Measurements from ENCODE around the gene ZRANB3.
"Not testable (repeated sequence)": the region's sequence is repeated elsewhere in the genome, so short reads cannot be mapped to it uniquely, and the experiment has no call there.

Gene ZRANB3

DNA sequence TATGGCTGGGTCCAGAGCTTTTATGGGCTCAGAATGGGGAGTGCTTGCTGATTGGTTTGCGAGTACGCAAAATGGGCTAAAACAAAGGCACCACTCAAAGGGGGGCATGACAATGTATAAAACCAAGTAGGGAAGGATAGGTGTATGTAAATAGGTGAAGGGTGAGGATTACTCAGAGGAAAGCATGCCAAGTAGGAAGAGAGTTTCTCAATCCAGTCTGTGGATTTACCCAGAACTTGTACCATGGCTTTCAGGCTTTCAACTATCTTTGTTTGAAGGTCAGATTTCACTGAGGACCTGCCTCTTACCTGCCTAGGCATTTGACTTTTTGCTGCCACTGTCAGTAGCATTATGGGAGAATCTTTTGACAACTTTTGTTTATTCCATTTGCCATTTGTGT lies 386.7 kb downstream of the ZRANB3 start:
- TF ChIP-seq ZFX (IDR thresholded peaks at IDR 0.05) (no peak), CTCF (conservative IDR thresholded peaks at IDR 0.05) (no peak)
- no peak overlapping the region for H3K27ac ChIP-seq

GRCh38 chr2:135142323-135142722 lies 388.7 kb downstream of the ZRANB3 start:
- TF ChIP-seq CTCF (conservative IDR thresholded peaks at IDR 0.05) (no peak), ZFX (IDR thresholded peaks at IDR 0.05) (no peak)

DNA sequence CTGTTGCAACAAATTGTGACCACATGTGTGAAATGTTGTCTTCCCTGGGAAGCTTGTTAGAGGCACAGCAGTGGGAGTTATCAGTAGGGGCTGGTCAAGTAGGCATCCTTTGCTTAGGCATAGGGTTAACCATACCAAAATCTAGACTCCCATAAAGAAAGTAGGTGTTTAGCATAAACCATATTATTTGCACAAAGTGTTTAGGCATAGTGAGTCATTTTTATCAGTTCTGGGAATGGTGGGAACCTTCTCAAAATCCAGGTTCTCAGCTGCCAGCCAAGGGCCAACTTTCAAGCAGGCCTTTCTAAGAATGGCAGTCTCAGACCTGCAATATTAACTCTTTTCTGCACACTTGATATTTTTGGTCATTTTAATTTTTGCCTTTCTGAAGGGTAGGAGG lies 390.4 kb downstream of the ZRANB3 start:
- no peak overlapping the region for H3K27ac ChIP-seq
- TF ChIP-seq ZFX (IDR thresholded peaks at IDR 0.05) (no peak), CTCF (conservative IDR thresholded peaks at IDR 0.05) (no peak)

More at GRCh38 chr2:135142323-135142722, 388.7 kb downstream of the ZRANB3 start:
- H3K27ac ChIP-seq: no peak overlapping the region

- no peak overlapping the region for H3K27ac ChIP-seq
- TF ChIP-seq CTCF (conservative IDR thresholded peaks at IDR 0.05) (no peak), ZFX (IDR thresholded peaks at IDR 0.05) (no peak)
Measured at GRCh38 chr2:135132314-135132713, 398.7 kb downstream of the ZRANB3 start.

GRCh38 chr2:135130751-135131150 lies 400.3 kb downstream of the ZRANB3 start:
- no peak overlapping the region for H3K27ac ChIP-seq
- no peak for TF ChIP-seq ZFX (IDR thresholded peaks at IDR 0.05)
- no peak for TF ChIP-seq CTCF (conservative IDR thresholded peaks at IDR 0.05)

DNA sequence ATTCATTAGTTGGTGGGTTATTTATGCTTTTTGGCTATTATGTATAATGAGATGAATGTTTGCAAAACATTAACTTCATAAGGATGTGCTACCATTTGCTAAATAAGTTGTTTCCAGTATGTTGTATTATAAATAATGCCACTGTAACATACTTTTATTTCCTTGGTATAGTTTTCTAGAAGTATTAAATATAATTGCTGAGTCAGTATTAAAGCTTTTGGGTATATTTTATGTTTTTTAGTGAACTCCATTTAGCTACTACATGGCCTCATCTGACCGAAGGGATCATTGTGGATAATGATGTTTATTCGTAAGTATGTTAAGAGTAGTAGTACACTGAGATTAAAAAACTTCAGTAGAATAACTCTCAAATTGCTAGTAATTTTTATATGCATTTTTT lies 405.1 kb downstream of the ZRANB3 start:
- TF ChIP-seq CTCF (conservative IDR thresholded peaks at IDR 0.05) (no peak), ZFX (IDR thresholded peaks at IDR 0.05) (no peak)
- no peak overlapping the region for H3K27ac ChIP-seq

DNA sequence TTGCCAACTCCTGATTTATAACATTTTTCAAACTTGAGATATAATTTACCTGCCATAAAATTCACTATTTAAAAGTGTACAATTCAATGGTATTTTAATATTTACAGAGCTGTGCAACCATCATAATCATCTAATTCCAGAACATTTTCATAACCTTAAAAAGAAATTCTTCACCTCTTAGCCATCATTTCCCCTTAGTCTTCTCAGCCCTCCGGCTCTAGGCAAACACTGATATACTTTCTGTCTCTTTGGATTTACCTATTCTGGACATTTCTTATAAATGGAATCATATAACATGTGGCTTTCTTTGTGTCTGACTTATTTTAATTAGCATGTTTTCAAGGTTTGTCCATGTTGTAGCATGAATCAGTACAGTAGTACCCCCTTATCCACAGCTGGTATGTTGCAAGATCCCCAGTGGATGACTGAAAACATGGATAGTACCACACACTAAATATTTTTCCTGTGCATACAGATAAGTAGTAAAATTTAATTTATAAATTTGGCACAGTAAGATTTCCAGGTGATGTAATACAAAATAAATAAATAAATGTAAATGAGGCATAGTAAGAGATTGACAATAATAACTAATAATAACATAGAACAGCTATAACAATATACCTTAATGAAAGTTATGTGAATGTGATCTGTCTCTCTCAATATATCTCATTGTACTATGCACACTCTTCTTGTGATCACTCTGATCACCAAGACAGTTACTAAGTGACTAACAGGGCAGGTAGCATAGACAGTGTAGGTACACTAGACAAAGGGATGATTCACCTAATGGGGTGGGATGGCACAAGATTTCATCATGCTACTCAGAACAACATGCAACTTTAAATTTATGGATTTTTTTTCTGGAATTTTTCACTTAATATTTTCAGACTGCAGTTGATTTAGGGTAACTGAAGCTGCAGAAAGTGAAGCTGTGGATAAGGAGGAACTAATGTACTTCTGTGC lies 405.8 kb downstream of the ZRANB3 start:
- TF ChIP-seq ZFX (IDR thresholded peaks at IDR 0.05) (no peak), CTCF (conservative IDR thresholded peaks at IDR 0.05) (no peak)
- H3K27ac ChIP-seq: no peak overlapping the region

DNA sequence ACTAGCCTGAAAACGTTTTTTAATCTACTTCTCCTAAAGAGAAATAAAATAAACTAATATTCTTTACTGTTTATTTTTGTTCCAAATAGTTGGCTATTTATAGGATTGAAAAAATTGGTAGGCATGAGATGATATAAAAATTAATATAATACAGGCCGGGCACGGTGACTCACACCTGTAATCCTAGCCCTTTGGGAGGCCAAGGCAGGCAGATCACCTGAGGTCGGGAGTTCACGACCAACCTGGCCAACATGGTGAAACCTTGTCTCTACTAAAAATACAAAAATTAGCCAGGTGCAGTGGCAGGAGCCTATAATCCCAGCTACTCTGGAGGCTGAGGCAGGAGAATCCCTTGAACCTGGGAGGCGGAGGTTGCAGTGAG lies 409.4 kb downstream of the ZRANB3 start:
- not testable (repeated sequence) for H3K27ac ChIP-seq
